Measurements from ENCODE around the gene NTN5.

DNA sequence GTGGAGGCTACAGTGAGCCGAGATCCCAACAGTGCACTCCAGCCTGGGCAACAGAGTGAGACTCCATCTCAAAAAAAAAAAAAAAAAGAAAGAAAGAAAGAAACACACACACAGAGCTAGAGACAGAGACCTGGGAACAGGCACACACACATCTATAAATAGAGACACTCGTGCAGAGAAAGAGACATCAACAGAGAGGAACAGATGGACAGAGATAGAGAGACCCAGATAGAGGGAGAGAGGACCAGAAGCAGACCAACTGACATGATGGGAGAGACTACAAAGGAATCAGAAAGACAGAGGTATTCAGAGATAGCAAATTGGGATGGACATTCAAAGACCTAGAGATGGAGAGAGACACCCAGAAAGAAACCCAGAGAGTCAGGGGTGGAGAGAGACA is 24.7 kb downstream of the NTN5 start:
- TF ChIP-seq POLR2A (IDR thresholded peaks at IDR 0.05; ENCODE audit: low read depth, low read length), result no peak
- TF ChIP-seq POLR2AphosphoS5 (IDR thresholded peaks at IDR 0.05; ENCODE audit: low read depth, low read length), result no peak
- no peak for TF ChIP-seq PAX5 (IDR thresholded peaks at IDR 0.05; ENCODE audit: insufficient read depth, low read length, severe bottlenecking)
- TF ChIP-seq TAF1 (IDR thresholded peaks at IDR 0.05; ENCODE audit: low read depth, low read length), result no peak
- TF ChIP-seq SPI1 (IDR thresholded peaks at IDR 0.05; ENCODE audit: low read depth, low read length), result no peak
- TF ChIP-seq POU2F2 (IDR thresholded peaks at IDR 0.05; ENCODE audit: low read depth, low read length), result no peak

Data from GM12891 (cell line).